Amniotic stem cell (primary cell): ENCODE data around the gene C16orf74.

Source experiments
- DNase-seq: peaks from one replicate; lab custom pipeline; 2025; lab: John Stamatoyannopoulos, UW

C16orf74 gene

GRCh38 chr16:85717393-85718152, 33.3 kb downstream of the C16orf74 start:
- peak; percentile 24 for DNase-seq

- DNase-seq: no peak
These were observed 34.2 kb downstream of the C16orf74 start for GRCh38 chr16:85716680-85717038.

- no peak for DNase-seq
These were observed 34.7 kb downstream of the C16orf74 start for GRCh38 chr16:85716022-85716679.

- DNase-seq: no peak
These were observed 35.5 kb downstream of the C16orf74 start for GRCh38 chr16:85715169-85716021.

GRCh38 chr16:85712801-85713200, 38.1 kb downstream of the C16orf74 start:
- no peak for DNase-seq

- DNase-seq: no peak
These were observed 38.8 kb downstream of the C16orf74 start for GRCh38 chr16:85711982-85712587.

DNA sequence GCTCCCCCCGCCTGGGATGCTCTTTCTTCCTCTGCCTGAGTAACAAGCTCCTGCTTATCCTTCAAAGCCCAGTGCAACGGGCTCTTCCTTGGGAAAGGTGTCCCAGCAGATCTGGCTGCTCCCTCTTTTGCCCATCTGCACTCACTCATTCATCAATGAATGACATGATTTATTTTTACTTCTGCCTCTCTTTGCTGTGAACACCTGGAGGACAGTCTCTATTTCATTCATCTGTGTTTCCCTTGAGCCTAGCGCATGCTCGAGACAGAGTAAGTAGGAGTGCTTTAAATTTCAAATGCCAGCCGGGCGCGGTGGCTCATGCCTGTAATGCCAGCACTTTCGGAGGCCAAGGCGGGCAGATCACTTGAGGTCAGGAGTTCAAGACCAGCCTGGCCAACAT, 40.2 kb downstream of the C16orf74 start:
- no peak for DNase-seq

DNA sequence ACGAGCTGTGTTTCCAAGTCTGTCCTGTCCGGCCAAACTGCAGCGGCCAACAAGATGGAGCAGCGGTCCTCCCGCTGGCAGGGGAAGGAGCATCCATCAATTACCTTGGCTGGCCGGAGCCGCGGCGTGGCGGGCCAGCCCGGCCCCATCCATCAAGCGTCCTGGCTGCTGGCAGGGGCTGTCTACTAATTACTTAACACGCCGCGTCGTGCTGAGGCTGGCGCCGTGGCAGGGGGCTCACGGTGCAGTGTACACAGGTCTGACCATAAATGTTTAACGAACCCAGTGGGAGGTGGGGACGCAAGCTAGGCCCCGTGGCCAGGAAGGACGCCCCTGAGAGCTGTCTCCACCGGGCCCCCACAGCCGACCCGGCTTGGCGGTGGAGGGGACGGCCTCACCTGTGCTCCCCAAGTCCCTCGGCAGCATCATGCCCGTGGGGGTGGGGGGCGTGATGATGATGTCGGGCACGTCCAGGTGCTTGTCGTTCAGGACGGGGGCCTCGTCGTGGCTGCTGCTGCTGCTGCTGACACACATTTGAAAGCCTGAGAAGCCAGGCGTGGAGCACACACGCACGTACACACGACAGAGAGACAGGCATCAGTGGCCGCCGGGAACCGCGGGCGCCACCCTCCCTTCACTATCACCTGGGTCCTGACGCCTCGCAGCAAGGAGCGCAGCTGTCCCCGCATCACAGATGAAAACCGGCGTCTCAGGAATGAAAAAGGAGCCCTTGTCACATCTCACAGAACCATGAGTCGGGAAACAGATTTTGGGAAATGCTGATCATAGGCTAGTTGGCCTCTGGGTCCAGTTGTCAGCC, 40.9 kb downstream of the C16orf74 start:
- DNase-seq: no peak

- no peak for DNase-seq
These were observed 42.6 kb downstream of the C16orf74 start for GRCh38 chr16:85708338-85708737.

DNA sequence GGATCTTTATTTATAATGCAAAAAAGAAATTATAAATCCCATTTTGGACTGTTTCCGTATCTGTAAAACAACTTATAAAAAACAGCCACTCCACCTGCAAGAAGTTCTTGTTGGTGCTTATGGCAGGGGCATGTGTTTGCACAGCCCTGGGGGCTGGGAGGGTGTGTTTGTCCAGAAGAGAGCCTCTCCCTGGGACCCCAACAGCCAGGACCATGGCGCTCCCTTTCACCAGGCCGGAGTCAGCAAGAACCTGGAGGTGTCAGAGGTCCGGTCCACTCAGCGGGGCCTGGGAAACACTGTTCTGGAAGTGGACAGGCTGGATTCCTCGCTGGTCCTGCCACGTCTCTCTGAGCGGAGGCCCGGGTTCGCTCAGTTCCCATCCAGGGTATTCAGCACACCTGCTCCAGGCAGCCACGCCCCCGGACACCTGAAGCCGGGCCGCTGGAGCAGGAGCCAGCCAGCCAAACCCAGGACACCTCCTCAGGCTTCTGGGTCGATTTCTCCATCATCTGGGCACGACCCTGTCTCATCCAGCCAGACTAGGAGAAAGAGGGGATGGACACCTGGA, 43.3 kb downstream of the C16orf74 start:
- no peak for DNase-seq

- no peak for DNase-seq
These were observed 44.4 kb downstream of the C16orf74 start for GRCh38 chr16:85706449-85707034.

DNA sequence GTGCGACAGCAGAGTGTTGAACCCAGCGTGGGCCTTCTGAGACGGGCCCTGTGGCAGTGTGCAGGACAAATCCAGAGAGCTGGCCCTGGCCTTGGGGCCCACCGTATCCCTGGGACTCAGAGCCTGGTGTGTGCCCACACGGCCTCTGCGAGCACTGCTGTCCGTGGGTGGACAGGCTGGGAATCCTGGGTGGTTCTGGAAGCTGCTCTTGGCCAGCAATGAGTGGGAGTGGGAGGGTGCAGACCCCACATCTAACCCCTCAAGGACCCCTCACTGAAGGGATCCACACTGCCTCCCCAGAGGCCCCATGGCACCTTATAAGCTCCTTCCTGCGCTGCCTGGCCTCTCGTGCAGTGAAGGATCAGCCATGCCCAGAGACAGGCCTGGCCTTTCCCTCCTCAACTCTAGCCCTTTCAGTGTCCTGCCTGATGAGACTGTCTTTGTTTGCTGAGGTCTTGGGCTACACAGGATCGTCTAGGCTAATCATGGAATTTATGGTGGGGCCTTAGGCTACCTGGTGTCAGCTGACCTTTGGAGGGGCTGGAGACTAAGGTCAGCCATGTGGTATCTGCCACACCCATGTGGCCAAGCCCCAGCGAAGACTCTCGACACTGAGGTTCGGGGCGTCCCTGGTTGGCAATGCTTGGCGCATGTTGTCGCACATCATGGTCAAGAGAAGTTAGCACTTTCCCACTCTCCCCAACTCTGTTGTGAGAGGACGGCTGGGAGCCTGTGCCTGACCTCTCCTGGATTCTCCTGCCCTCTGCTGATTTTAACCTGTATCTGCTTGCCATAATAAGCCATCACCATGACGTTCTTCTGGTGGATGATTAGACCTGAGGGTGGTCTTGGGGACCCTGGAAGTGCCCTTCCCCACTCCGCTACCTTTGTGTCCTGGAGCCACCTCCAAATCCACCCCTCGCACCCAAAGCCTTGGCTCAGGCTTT, 45.7 kb downstream of the C16orf74 start:
- DNase-seq: no peak

DNA sequence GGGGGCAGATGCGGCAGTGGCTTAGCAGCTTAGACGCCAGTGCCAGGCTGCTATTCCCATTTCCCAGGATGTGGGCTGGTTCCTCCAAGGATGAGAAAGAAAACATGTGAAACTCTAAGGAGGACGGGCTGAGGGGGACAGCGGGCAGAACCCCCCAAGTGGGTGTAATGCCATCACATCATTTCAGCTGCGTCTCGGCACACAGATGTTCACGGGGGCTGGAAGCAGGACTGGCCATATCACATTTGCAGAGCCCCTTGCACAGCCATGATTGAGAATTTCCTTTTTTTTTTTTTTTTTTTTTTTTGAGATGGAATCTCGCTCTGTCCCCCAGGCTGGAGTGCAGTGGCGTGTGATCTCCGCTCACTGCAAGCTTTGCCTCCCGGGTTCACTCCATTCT, 46.9 kb downstream of the C16orf74 start:
- DNase-seq: no peak

GRCh38 chr16:85699628-85700027, 51.3 kb downstream of the C16orf74 start:
- DNase-seq: no peak

GRCh38 chr16:85698935-85699558, 51.8 kb downstream of the C16orf74 start:
- no peak for DNase-seq

DNA sequence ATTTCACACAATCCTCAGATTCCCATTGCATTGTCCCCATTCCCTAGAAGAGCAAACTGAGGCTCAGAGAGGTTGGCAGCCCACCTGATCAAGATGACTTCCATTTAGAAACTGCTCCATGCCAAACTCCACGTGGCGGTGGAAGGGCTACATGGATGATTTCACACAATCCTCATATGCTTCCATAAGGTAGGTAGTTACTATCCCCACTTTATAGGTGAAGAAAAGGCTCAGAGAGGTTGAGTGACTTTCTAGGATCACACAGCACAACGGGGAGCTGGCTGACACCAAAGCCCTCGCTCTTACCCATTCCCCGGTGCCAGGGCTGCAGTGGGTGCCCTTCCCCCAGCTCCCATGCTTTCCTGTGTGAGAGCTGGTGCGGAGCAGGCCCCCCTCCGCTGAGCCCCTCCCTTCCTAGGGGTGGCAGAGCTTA, 52.4 kb downstream of the C16orf74 start:
- no peak for DNase-seq

- DNase-seq: no peak
These were observed 53.5 kb downstream of the C16orf74 start for GRCh38 chr16:85697431-85697830.

GRCh38 chr16:85696781-85697180, 54.1 kb downstream of the C16orf74 start:
- no peak for DNase-seq
